Heart right ventricle (tissue), 16 donors: Measurements from ENCODE around the gene FILIP1L. TPM values are rescaled to one million over a fixed set of nuclear protein-coding genes. Genes with fewer than 3 reads are reported as not detected.

Source experiments
- ATAC-seq, 8 donors: fragments of 200-7000 bp; cut with Tn5 transposase; one replicate each; pipeline ENCODE4 v1.9.1; 2020; ENCODE audit warnings: mild to moderate bottlenecking in 8 of 8, moderate library complexity in 8 of 8, moderate number of reproducible peaks in 1 of 8
- DNase-seq, 2 donors: peaks; one replicate each; pipeline ENCODE4 v3.0.0-alpha.2; 2020
- H3K27ac ChIP-seq, 10 donors: fragments of 200-600 bp; sonication (generic) in 2 of 10; one replicate each; pipeline versions ENCODE4 v1.5.0 to v1.8.0; 2020 to 2022; ENCODE audit warnings: mild to moderate bottlenecking in 3 of 10
- H3K27me3 ChIP-seq, 7 donors: fragments of 200-600 bp; one replicate each; pipeline ENCODE4 v1.8.0; 2021 to 2022; ENCODE audit warnings: mild to moderate bottlenecking in 2 of 7
- H3K36me3 ChIP-seq, 9 donors: fragments of 200-600 bp; sonication (generic) in 1 of 9; one replicate each; pipeline versions ENCODE4 v1.5.0 to v1.8.0; 2020 to 2022; ENCODE audit warnings: mild to moderate bottlenecking in 2 of 9
- H3K4me1 ChIP-seq, 9 donors: fragments of 200-600 bp; sonication (generic) in 1 of 9; one replicate each; pipeline versions ENCODE4 v1.5.0 to v1.8.0; 2020 to 2022; ENCODE audit warnings: mild to moderate bottlenecking in 4 of 9
- H3K4me3 ChIP-seq, 10 donors: fragments of 200-600 bp; sonication (generic) in 2 of 10; one replicate each; pipeline versions ENCODE4 v1.5.0 to v1.8.0; 2020 to 2022; ENCODE audit warnings: mild to moderate bottlenecking in 7 of 10, moderate library complexity in 2 of 10
- H3K9me3 ChIP-seq, 11 donors: fragments of 200-600 bp in 10 of 11; sonication (generic) in 2 of 11; one replicate each; pipeline versions ENCODE4 v1.5.0 to v1.8.0; 2013 to 2022; ENCODE audit warnings: mild to moderate bottlenecking in 2 of 11, control low read depth in 1 of 11, moderate library complexity in 1 of 11
- CTCF ChIP-seq, 9 donors: fragments of 200-600 bp; sonication (generic) in 2 of 9; IDR thresholded peaks; one replicate each; pipeline versions ENCODE4 v1.5.0 to v1.8.0; 2021 to 2022; ENCODE audit warnings: antibody characterized with exemption in 9 of 9, mild to moderate bottlenecking in 5 of 9, moderate library complexity in 1 of 9
- WGBS, 2 donors: extraction: QIAGEN DNeasy Blood & Tissue Kit; methylation state at CpG; one replicate each; pipeline ENCODE4 v1.1.7; 2013; ENCODE audit warnings: inconsistent platforms in 1 of 2; 5-methylcytosine and 5-hydroxymethylcytosine counted together
- intact Hi-C, 10 donors: fragments of 100-400 bp; cut with DNase I; formaldehyde crosslinking; loops; one replicate each; pipeline versions ENCODE4 v1.11.1 to v1.14.2; 2022
- polyA plus RNA-seq, 2 donors: library from polyadenylated mRNA; stranded (reverse); fragments of 200-250 nt; gene quantifications; one replicate each; pipeline ENCODE4 v1.2.3, GENCODE V29; 2013
- total RNA-seq, 10 donors: library from RNA; stranded (reverse); fragmentation: NEBNext Ultra II Directional in 3 of 10; extraction: Animal tissue kit (Norgen Biotek cat#: 25700) in 3 of 10; gene quantifications; one replicate each; pipeline versions ENCODE4 v1.2.1 to v1.2.4, GENCODE V29; 2021 to 2023
- donor health status: Arrhythmogenic right ventricular cardiomyopathy.
- donor health status: ischemic (EF 13 %, LVEDD 7.1; RV severe dilation, severe dysfunction).
- donor health status: healthy with polysubstance abuse.
- donor health status: DM: no; HTN: yes; CAD: no.
- donor health status: DM: no; HTN: no; CAD: no.
- donor health status: ischemic (EF 25% LVEDD 6.9; RV normal size, moderate dysfunction).
- donor health status: ischemic (EF 25% LVEDD 5.7; RV mildly dilated, moderate dysfunction).
- donor health status: healthy.
- donor health status: DM: yes; HTN: yes; CAD: no.
- donor health status: Ischemic cardiomyopathy.
- donor health status: ischemic (EF 35%, LVEDD 5.7; RV mildly dilated, moderate dysfunction).
- donor health status: nonischemic (EF 11% LVEDD 7.7; RV severe dilation, severe dysfunction).
- donor health status: DM: yes; HTN: yes; CAD: no.
- donor health status: PGD.
- donor health status: ischemic (EF 29% LVEDD 5.4; RV normal size, mild dysfunction).
- donor health status: nonischemic (EF 23%, LVEDD 6.1; RV moderate dilation, normal function).

Gene FILIP1L
- total and polyA plus RNA-seq, 12 donors = 15.9 to 134 (median 64.3) TPM

GRCh38 chr3:100043271-100043670 is 71.0 kb downstream of the FILIP1L start:
- no peak for TF ChIP-seq CTCF (IDR thresholded peaks at IDR 0.05)
- DNase-seq (no peak), ATAC-seq (no peak)
- Histone ChIP-seq H3K27ac (peak overlapping the region; percentile 81 to 91 (median 86)), H3K36me3 (no peaks in the 10 kb centered on the region), H3K9me3 (no peaks in the 10 kb centered on the region), H3K4me1 (peaks cover 14 to 84% (median 64%) of the 10 kb centered on the region in 9 donors), H3K27me3 (no peaks in the 10 kb centered on the region), H3K4me3 (no peak overlapping the region)
- WGBS, 2 donors = 83 to 91% methylated on average over 1 of the region's 1 CpG
- intact Hi-C loops = loop anchor here in 6 of 10 donors (5.0 to 10.0 kb wide), 6 partner anchors 36 to 196 kb away; no protein-coding TSS in a partner anchor

GRCh38 chr3:100042166-100042981 is 71.9 kb downstream of the FILIP1L start:
- no peaks in the 10 kb centered on the region for H3K36me3 ChIP-seq
- ATAC-seq (peak in 5 of 8 donors; percentile 11 to 18 (median 16)), DNase-seq (no peak)
- H3K9me3 ChIP-seq = no peaks in the 10 kb centered on the region
- intact Hi-C loops = loop anchor here in 6 of 10 donors (5.0 to 10.0 kb wide), 6 partner anchors 35 to 195 kb away; no protein-coding TSS in a partner anchor
- H3K4me1 ChIP-seq = peaks cover 14 to 75% (median 55%) of the 10 kb centered on the region in 9 donors
- peak overlapping the region; percentile 81 to 91 (median 86) for H3K27ac ChIP-seq
- TF ChIP-seq CTCF (IDR thresholded peaks at IDR 0.05) = no peak
- H3K27me3 ChIP-seq = no peaks in the 10 kb centered on the region
- 43 to 58% methylated on average over 6 of the region's 6 CpGs for WGBS, 2 donors
- no peak overlapping the region for H3K4me3 ChIP-seq

- Histone ChIP-seq H3K4me3 (no peak overlapping the region), H3K36me3 (no peaks in the 10 kb centered on the region), H3K27me3 (no peaks in the 10 kb centered on the region), H3K9me3 (no peaks in the 10 kb centered on the region), H3K27ac (peak overlapping the region; percentile 81 to 91 (median 86)), H3K4me1 (peaks cover 14 to 65% (median 45%) of the 10 kb centered on the region in 9 donors)
- DNase-seq (peak in 1 of 2 donors; percentile 42), ATAC-seq (peak; percentile 19 to 84 (median 64))
- intact Hi-C loops = loop anchor here in 6 of 10 donors (5.0 to 10.0 kb wide), 6 partner anchors 34 to 194 kb away; no protein-coding TSS in a partner anchor
- 35 to 62% methylated on average over 1 of the region's 1 CpG for WGBS, 2 donors
- no peak for TF ChIP-seq CTCF (IDR thresholded peaks at IDR 0.05)
Measured at GRCh38 chr3:100041328-100041749, 73.0 kb downstream of the FILIP1L start.

GRCh38 chr3:100040451-100041225 is 73.7 kb downstream of the FILIP1L start:
- no peak for TF ChIP-seq CTCF (IDR thresholded peaks at IDR 0.05)
- no peak overlapping the region for H3K4me3 ChIP-seq
- peak in 1 of 2 donors; percentile 57 for DNase-seq
- ATAC-seq = peak; percentile 40 to 96 (median 84)
- 44 to 48% methylated on average over 3 of the region's 3 CpGs for WGBS, 2 donors
- peaks cover 11 to 58% (median 38%) of the 10 kb centered on the region in 9 donors for H3K4me1 ChIP-seq
- no peaks in the 10 kb centered on the region for H3K36me3 ChIP-seq
- H3K9me3 ChIP-seq = no peaks in the 10 kb centered on the region
- peak overlapping the region; percentile 81 to 91 (median 86) for H3K27ac ChIP-seq
- H3K27me3 ChIP-seq = no peaks in the 10 kb centered on the region
- intact Hi-C loops = loop anchor here in 6 of 10 donors (1.0 to 10.0 kb wide), 7 partner anchors 10 to 193 kb away; no protein-coding TSS in a partner anchor
